ENCODE results near the gene UBN1.

The UBN1 gene

DNA sequence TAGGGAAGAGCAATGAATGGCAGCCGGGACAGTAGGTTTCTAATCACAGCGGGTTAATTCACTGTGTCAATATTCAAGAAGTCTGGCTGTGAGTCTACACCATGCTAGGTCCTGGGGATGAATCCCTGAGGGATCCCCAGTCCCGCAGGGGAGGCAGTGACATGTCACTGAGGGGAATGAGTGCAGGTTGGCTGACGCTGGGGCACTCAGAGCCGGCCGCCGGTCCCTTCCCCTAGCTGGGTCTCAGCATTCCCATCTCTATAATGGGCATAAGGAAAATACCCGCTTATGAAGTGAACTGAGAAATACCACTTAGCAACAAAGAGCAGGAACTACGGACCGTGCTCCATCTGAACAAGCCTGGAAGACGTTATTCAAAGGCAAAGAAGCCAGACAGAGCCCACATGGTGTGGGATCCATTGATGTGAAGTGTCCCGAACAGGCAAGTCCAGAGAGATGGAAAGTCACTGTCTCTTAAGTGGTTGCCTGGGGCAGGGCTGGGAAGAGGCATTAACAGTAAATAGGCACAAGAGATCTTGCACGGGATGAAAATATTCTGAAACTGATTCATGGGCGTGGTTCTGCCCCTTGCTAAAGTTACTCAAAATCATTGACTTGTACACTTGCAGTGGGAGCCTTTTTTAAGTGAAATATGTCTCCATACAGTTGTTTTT, 57.8 kb downstream of the UBN1 start:
- no peak overlapping the region for H3K56ac ChIP-seq (ENCODE audit: low read length)
- H3K4me1 ChIP-seq (ENCODE audit: control insufficient read depth, low read depth, low read length), result no peaks in the 10 kb centered on the region
- H3K27ac ChIP-seq (ENCODE audit: low read depth, low read length), result no peak overlapping the region
- no peak overlapping the region for H3K9ac ChIP-seq (ENCODE audit: low read length)
- H2BK15ac ChIP-seq (replicated peaks; ENCODE audit: low read depth), result no peak overlapping the region
- no peak for DNase-seq
- H3K23ac ChIP-seq (ENCODE audit: low read length), result no peak overlapping the region
- H4K5ac ChIP-seq (ENCODE audit: low read length), result no peak overlapping the region
- H3K4me3 ChIP-seq (ENCODE audit: low read length), result no peak overlapping the region
- H3K18ac ChIP-seq (ENCODE audit: low read length), result no peak overlapping the region
- no CpG with 5 or more reads among the region's 14 CpGs for WGBS (ENCODE audit: extremely low coverage, insufficient coverage, low lambda C conversion rate)
- no peaks in the 10 kb centered on the region for H3K79me1 ChIP-seq (ENCODE audit: low read length)
- H2AK5ac ChIP-seq (ENCODE audit: low read length), result no peak overlapping the region
- no peak overlapping the region for H3K4me2 ChIP-seq (ENCODE audit: low read length)
- no peak overlapping the region for H4K8ac ChIP-seq (ENCODE audit: low read depth, low read length)
- H3K36me3 ChIP-seq (ENCODE audit: control insufficient read depth, insufficient read depth, low read length), result no peaks in the 10 kb centered on the region
- H3K27me3 ChIP-seq (ENCODE audit: insufficient read depth, low read length, poor library complexity), result no peaks in the 10 kb centered on the region
- H2BK5ac ChIP-seq (ENCODE audit: low read length), result no peak overlapping the region
- H3K4ac ChIP-seq (ENCODE audit: low read depth, low read length), result no peak overlapping the region
- H2BK120ac ChIP-seq (ENCODE audit: low read depth, low read length), result no peak overlapping the region
- H3K79me2 ChIP-seq (ENCODE audit: control insufficient read depth, insufficient read depth, low read length), result no peaks in the 10 kb centered on the region

DNA sequence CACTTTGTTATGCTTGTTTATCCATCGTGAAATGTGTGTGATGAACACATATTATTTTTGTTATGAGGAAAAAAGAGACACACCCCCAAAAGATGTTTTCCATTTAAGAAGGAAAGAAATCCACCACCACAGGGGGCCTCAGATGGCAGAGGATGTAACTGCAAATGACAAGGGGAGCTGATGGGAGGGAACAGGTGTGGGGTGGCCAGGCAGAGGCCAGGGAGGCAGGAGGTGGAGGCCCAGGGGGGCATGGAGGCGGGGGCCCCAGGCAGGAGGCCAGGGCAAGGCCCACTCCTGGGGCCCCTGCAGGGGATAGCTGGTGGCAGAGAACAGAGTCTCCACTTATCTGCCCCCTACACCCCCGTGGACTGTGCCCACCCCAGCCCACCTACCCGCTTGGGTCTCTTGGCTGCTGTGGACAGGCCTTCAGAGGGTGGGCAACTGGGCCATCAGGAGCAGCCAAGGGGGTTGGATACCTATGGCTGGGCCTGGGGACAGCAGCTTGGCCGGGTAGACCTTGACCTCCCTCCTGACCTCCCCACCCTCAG, 61.6 kb downstream of the UBN1 start:
- Histone ChIP-seq H3K4ac (ENCODE audit: low read depth, low read length) (no peak overlapping the region), H2AK5ac (ENCODE audit: low read length) (no peak overlapping the region), H3K56ac (ENCODE audit: low read length) (no peak overlapping the region), H3K79me2 (ENCODE audit: control insufficient read depth, insufficient read depth, low read length) (no peaks in the 10 kb centered on the region), H3K36me3 (ENCODE audit: control insufficient read depth, insufficient read depth, low read length) (no peaks in the 10 kb centered on the region), H4K8ac (ENCODE audit: low read depth, low read length) (no peak overlapping the region), H3K4me1 (ENCODE audit: control insufficient read depth, low read depth, low read length) (no peaks in the 10 kb centered on the region), H3K23ac (ENCODE audit: low read length) (no peak overlapping the region), H3K79me1 (ENCODE audit: low read length) (no peaks in the 10 kb centered on the region), H3K4me2 (ENCODE audit: low read length) (no peak overlapping the region), H3K27me3 (ENCODE audit: insufficient read depth, low read length, poor library complexity) (no peaks in the 10 kb centered on the region), H3K9ac (ENCODE audit: low read length) (no peak overlapping the region), H4K5ac (ENCODE audit: low read length) (no peak overlapping the region), H3K18ac (ENCODE audit: low read length) (no peak overlapping the region), H2BK5ac (ENCODE audit: low read length) (no peak overlapping the region), H2BK15ac (replicated peaks; ENCODE audit: low read depth) (no peak overlapping the region), H2BK120ac (ENCODE audit: low read depth, low read length) (no peak overlapping the region), H3K27ac (ENCODE audit: low read depth, low read length) (no peak overlapping the region), H3K4me3 (ENCODE audit: low read length) (no peak overlapping the region)
- no peak for DNase-seq
- no CpG with 5 or more reads among the region's 5 CpGs for WGBS (ENCODE audit: extremely low coverage, insufficient coverage, low lambda C conversion rate)

DNA sequence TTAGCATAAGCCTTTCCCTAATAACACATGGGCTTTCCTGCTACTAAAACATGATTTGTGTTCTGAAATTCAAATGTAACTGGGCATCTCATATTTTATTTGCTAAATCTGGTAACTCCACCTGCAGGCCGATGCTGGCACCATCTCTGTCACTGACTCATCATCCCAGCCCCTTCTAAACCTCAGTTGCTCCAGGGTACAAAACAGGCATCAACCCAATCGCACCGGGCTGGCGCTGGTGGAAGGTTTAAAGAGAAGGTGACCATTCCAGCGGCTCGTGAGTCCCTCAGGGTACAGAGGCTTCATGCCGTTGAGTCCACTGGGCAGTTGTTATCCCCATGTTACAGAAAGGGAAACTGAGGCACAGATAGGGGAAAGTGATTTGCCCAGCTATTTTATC, 62.5 kb downstream of the UBN1 start:
- Histone ChIP-seq H4K8ac (ENCODE audit: low read depth, low read length) (no peak overlapping the region), H3K79me2 (ENCODE audit: control insufficient read depth, insufficient read depth, low read length) (no peaks in the 10 kb centered on the region), H2BK120ac (ENCODE audit: low read depth, low read length) (no peak overlapping the region), H3K79me1 (ENCODE audit: low read length) (no peaks in the 10 kb centered on the region), H3K23ac (ENCODE audit: low read length) (no peak overlapping the region), H3K9ac (ENCODE audit: low read length) (no peak overlapping the region), H2BK15ac (replicated peaks; ENCODE audit: low read depth) (no peak overlapping the region), H3K36me3 (ENCODE audit: control insufficient read depth, insufficient read depth, low read length) (no peaks in the 10 kb centered on the region), H3K4me1 (ENCODE audit: control insufficient read depth, low read depth, low read length) (no peaks in the 10 kb centered on the region), H2BK5ac (ENCODE audit: low read length) (no peak overlapping the region), H3K27ac (ENCODE audit: low read depth, low read length) (no peak overlapping the region), H3K4me2 (ENCODE audit: low read length) (no peak overlapping the region), H3K56ac (ENCODE audit: low read length) (no peak overlapping the region), H3K27me3 (ENCODE audit: insufficient read depth, low read length, poor library complexity) (no peaks in the 10 kb centered on the region), H4K5ac (ENCODE audit: low read length) (no peak overlapping the region), H3K4me3 (ENCODE audit: low read length) (no peak overlapping the region), H3K18ac (ENCODE audit: low read length) (no peak overlapping the region), H2AK5ac (ENCODE audit: low read length) (no peak overlapping the region), H3K4ac (ENCODE audit: low read depth, low read length) (no peak overlapping the region)
- no peak for DNase-seq
- WGBS (ENCODE audit: extremely low coverage, insufficient coverage, low lambda C conversion rate), result no CpG with 5 or more reads among the region's 7 CpGs

DNA sequence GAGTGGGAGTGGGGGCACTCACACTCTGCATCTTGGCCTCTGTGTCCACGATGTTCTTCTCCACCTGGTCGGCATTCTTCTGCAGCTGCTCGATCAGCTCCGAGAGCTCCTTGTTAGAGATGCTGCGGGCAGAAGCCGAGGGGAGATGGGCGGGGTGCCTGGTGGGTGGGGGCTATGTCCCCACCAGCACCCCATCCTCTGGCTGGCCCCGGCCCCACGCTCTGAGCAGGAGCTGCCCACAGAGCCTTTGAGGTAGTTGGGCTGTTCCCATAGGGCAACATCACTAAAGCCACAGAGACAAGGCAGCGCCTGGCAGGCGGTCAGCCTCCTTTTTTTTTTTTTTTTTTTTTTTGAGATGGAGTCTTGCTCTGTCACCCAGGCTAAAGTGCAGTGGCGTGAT, 63.5 kb downstream of the UBN1 start:
- H3K4ac ChIP-seq (ENCODE audit: low read depth, low read length), result no peak overlapping the region
- H4K5ac ChIP-seq (ENCODE audit: low read length), result no peak overlapping the region
- no peaks in the 10 kb centered on the region for H3K79me2 ChIP-seq (ENCODE audit: control insufficient read depth, insufficient read depth, low read length)
- H2AK5ac ChIP-seq (ENCODE audit: low read length), result no peak overlapping the region
- H3K56ac ChIP-seq (ENCODE audit: low read length), result no peak overlapping the region
- no peaks in the 10 kb centered on the region for H3K79me1 ChIP-seq (ENCODE audit: low read length)
- H3K4me3 ChIP-seq (ENCODE audit: low read length), result no peak overlapping the region
- H3K18ac ChIP-seq (ENCODE audit: low read length), result no peak overlapping the region
- no CpG with 5 or more reads among the region's 12 CpGs for WGBS (ENCODE audit: extremely low coverage, insufficient coverage, low lambda C conversion rate)
- H3K9ac ChIP-seq (ENCODE audit: low read length), result no peak overlapping the region
- H2BK5ac ChIP-seq (ENCODE audit: low read length), result no peak overlapping the region
- H3K4me1 ChIP-seq (ENCODE audit: control insufficient read depth, low read depth, low read length), result no peaks in the 10 kb centered on the region
- H4K8ac ChIP-seq (ENCODE audit: low read depth, low read length), result no peak overlapping the region
- no peak for DNase-seq
- H3K36me3 ChIP-seq (ENCODE audit: control insufficient read depth, insufficient read depth, low read length), result no peaks in the 10 kb centered on the region
- no peak overlapping the region for H2BK15ac ChIP-seq (replicated peaks; ENCODE audit: low read depth)
- H3K27ac ChIP-seq (ENCODE audit: low read depth, low read length), result no peak overlapping the region
- H3K27me3 ChIP-seq (ENCODE audit: insufficient read depth, low read length, poor library complexity), result no peaks in the 10 kb centered on the region
- no peak overlapping the region for H2BK120ac ChIP-seq (ENCODE audit: low read depth, low read length)
- no peak overlapping the region for H3K4me2 ChIP-seq (ENCODE audit: low read length)
- no peak overlapping the region for H3K23ac ChIP-seq (ENCODE audit: low read length)

DNA sequence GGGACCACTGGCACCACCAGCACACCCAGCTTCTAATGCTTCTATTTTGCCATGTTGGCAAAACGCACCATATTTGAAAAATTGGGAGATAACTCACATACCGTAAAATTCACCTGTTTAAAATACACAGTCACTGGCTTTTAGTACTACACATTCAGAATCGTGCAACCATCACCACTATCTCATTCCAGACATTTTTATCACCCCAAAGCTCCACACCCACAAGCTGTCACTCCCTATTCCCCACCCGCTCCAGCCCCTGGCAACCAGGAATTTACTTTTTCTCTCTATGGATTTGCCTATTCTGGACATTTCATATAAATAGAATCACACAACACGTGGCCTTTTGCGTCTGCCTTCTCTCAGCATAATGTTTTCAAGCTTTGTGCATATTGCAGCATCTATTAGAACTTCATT, 64.7 kb downstream of the UBN1 start:
- no peaks in the 10 kb centered on the region for H3K79me1 ChIP-seq (ENCODE audit: low read length)
- no peak overlapping the region for H2BK5ac ChIP-seq (ENCODE audit: low read length)
- no peak overlapping the region for H3K27ac ChIP-seq (ENCODE audit: low read depth, low read length)
- H3K23ac ChIP-seq (ENCODE audit: low read length), result no peak overlapping the region
- H3K36me3 ChIP-seq (ENCODE audit: control insufficient read depth, insufficient read depth, low read length), result no peaks in the 10 kb centered on the region
- no peak overlapping the region for H3K18ac ChIP-seq (ENCODE audit: low read length)
- no peak overlapping the region for H3K4me3 ChIP-seq (ENCODE audit: low read length)
- no peak overlapping the region for H3K56ac ChIP-seq (ENCODE audit: low read length)
- no peak overlapping the region for H2BK120ac ChIP-seq (ENCODE audit: low read depth, low read length)
- no peak overlapping the region for H4K8ac ChIP-seq (ENCODE audit: low read depth, low read length)
- H4K5ac ChIP-seq (ENCODE audit: low read length), result no peak overlapping the region
- WGBS (ENCODE audit: extremely low coverage, insufficient coverage, low lambda C conversion rate), result no CpG with 5 or more reads among the region's 6 CpGs
- H2BK15ac ChIP-seq (replicated peaks; ENCODE audit: low read depth), result no peak overlapping the region
- H2AK5ac ChIP-seq (ENCODE audit: low read length), result no peak overlapping the region
- DNase-seq, result no peak
- no peak overlapping the region for H3K4ac ChIP-seq (ENCODE audit: low read depth, low read length)
- no peak overlapping the region for H3K9ac ChIP-seq (ENCODE audit: low read length)
- H3K79me2 ChIP-seq (ENCODE audit: control insufficient read depth, insufficient read depth, low read length), result no peaks in the 10 kb centered on the region
- no peaks in the 10 kb centered on the region for H3K4me1 ChIP-seq (ENCODE audit: control insufficient read depth, low read depth, low read length)
- no peaks in the 10 kb centered on the region for H3K27me3 ChIP-seq (ENCODE audit: insufficient read depth, low read length, poor library complexity)
- H3K4me2 ChIP-seq (ENCODE audit: low read length), result no peak overlapping the region
